Measurements from ENCODE around the gene C3AR1. TPM values are rescaled to one million over a fixed set of nuclear protein-coding genes. Genes with fewer than 3 reads are reported as not detected.
"Not testable (repeated sequence)": the region's sequence is repeated elsewhere in the genome, so short reads cannot be mapped to it uniquely, and the experiment has no call there.

The C3AR1 gene
- total and polyA plus RNA-seq, 8 donors, result 0.93 to 19.0 (median 1.5) TPM

DNA sequence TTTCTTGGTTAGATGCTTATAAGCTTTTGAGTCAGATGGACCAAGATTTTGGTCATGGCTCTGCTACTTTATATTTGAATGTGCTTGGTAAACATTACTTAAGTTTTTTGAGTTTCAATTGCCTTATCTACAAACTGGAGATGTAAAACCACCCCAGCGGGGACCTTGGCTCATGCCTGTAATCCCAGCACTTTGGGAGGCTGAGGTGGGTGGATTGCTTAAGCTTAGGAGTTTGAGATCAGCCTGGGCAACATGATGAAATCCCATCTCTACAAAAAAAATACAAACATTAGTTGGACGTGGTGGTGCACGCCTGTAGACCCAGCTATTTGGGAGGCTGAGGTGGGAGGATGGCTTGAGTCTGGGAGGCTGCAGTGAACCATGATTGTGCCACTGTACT, 27.1 kb upstream of the C3AR1 start:
- DNase-seq (no peak), ATAC-seq (no peak), FAIRE-seq (no peak)
- peaks cover 2 to 73% (median 21%) of the 10 kb centered on the region in 3 donors for H3K36me3 ChIP-seq
- intact Hi-C loops (cut with DNase I), result no loop called here
- H3K4me1 ChIP-seq, result no peaks in the 10 kb centered on the region
- no peaks in the 10 kb centered on the region for H3K9me3 ChIP-seq
- no peak overlapping the region for H3K27ac ChIP-seq
- H3K27me3 ChIP-seq, result no peaks in the 10 kb centered on the region
- H3K4me3 ChIP-seq, result no peak overlapping the region
- TF ChIP-seq, protein P1, sequence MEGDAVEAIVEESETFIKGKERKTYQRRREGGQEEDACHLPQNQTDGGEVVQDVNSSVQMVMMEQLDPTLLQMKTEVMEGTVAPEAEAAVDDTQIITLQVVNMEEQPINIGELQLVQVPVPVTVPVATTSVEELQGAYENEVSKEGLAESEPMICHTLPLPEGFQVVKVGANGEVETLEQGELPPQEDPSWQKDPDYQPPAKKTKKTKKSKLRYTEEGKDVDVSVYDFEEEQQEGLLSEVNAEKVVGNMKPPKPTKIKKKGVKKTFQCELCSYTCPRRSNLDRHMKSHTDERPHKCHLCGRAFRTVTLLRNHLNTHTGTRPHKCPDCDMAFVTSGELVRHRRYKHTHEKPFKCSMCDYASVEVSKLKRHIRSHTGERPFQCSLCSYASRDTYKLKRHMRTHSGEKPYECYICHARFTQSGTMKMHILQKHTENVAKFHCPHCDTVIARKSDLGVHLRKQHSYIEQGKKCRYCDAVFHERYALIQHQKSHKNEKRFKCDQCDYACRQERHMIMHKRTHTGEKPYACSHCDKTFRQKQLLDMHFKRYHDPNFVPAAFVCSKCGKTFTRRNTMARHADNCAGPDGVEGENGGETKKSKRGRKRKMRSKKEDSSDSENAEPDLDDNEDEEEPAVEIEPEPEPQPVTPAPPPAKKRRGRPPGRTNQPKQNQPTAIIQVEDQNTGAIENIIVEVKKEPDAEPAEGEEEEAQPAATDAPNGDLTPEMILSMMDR (IDR thresholded peaks at IDR 0.05), result no peak
- 97 to 98% methylated on average over 3 of the region's 3 CpGs for WGBS, 2 donors

DNA sequence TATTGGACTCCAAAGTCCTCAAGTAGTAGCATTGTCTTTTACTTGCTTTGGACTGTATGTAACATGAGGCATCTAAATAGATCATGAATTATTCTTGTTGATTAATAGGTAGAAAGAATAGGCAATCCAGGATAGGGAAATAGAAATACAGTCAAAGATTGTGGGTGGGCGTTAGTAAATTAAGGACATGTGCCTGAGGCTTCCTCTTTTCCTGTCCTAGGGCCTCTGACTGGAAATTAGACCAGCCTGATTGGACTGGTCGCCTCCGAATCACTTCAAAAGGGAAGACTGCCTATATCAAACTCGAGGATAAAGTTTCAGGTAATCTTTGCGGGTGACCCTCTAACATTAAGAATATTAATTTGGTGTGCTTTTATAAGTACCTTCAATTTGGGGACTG, 23.6 kb upstream of the C3AR1 start:
- intact Hi-C loops (cut with DNase I), result no loop called here
- Histone ChIP-seq H3K4me1 (peaks cover 0 to 16% (median under 1%) of the 10 kb centered on the region in 3 donors), H3K4me3 (no peak overlapping the region), H3K9me3 (no peaks in the 10 kb centered on the region), H3K27me3 (no peaks in the 10 kb centered on the region), H3K27ac (no peak overlapping the region), H3K36me3 (peaks cover 0 to 51% (median 19%) of the 10 kb centered on the region in 3 donors)
- FAIRE-seq (no peak), DNase-seq (no peak), ATAC-seq (no peak)
- TF ChIP-seq, protein P1 (IDR thresholded peaks at IDR 0.05), result no peak
- 86 to 94% methylated on average over 5 of the region's 5 CpGs for WGBS, 2 donors

- FAIRE-seq; H3K27me3 ChIP-seq; H3K9me3 ChIP-seq; ATAC-seq; H3K4me3 ChIP-seq; intact Hi-C loops (cut with DNase I); DNase-seq; H3K27ac ChIP-seq: not testable (repeated sequence)
- peaks cover 0 to 46% (median 18%) of the 10 kb centered on the region in 3 donors for H3K36me3 ChIP-seq
- WGBS, 2 donors, result 89 to 93% methylated on average over 11 of the region's 11 CpGs
- H3K4me1 ChIP-seq, result peaks cover 0 to 19% (median 5%) of the 10 kb centered on the region in 3 donors
Measured at GRCh38 chr12:8089277-8089676, 23.1 kb upstream of the C3AR1 start.

DNA sequence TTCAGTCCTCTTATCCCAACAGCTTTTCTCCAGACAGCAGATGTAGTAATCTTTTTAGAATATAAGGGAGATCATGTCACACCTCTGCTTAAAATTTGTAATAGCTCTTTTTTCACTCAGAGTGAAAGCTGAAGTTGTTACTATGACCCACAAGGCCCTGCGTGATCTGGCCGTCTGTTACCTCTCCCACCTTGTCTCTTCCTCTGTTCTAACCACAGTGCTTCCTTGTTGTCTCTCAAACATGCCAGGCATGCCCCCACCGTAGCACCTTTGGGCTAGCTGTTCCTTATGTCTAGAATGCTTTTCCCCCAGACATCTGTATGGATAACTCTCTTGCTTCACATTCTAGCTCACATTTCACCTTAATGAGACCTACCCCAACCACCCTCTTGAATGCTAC, 22.4 kb upstream of the C3AR1 start:
- DNase-seq (no peak), ATAC-seq (peak in 2 of 4 donors; percentile 15 to 17), FAIRE-seq (no peak)
- Histone ChIP-seq H3K4me1 (peaks cover 0 to 26% (median 8%) of the 10 kb centered on the region in 3 donors), H3K27ac (no peak overlapping the region), H3K4me3 (no peak overlapping the region), H3K36me3 (peaks cover 0 to 39% (median 14%) of the 10 kb centered on the region in 3 donors), H3K27me3 (no peaks in the 10 kb centered on the region), H3K9me3 (no peaks in the 10 kb centered on the region)
- intact Hi-C loops (cut with DNase I), result no loop called here
- TF ChIP-seq, protein P1 (IDR thresholded peaks at IDR 0.05), result no peak
- 47 to 48% methylated on average over 3 of the region's 3 CpGs for WGBS, 2 donors

DNA sequence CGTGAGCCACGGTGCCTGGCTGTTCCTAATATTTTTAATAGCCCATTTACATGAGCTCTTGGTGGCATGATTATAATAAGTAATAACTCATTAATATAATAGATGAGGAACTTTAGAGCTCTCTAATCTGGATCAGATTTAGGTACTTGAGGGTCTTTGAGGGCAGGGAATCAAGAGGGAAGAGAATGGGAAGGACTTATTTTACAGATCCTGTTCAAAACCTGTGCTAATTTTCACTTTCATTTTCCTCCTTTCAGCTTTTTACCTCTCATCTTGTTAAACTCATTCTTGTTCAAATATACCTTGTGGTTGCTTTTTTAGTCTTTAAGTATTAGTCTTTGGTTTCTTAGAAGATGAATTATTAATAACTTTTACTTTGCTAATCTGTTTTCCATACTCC, 21.5 kb upstream of the C3AR1 start:
- no peak overlapping the region for H3K27ac ChIP-seq
- FAIRE-seq, result no peak

GRCh38 chr12:8084351-8084750, 18.2 kb upstream of the C3AR1 start:
- H3K27ac ChIP-seq; intact Hi-C loops (cut with DNase I); H3K4me3 ChIP-seq; H3K9me3 ChIP-seq; H3K36me3 ChIP-seq; H3K27me3 ChIP-seq; ATAC-seq; DNase-seq; FAIRE-seq: not testable (repeated sequence)
- 38 to 43% methylated on average over 3 of the region's 3 CpGs for WGBS, 2 donors
- peaks cover 5 to 44% (median 13%) of the 10 kb centered on the region in 3 donors for H3K4me1 ChIP-seq

More for the DNA sequence above, 21.5 kb upstream of the C3AR1 start:
- DNase-seq (no peak), ATAC-seq (no peak)
- TF ChIP-seq, protein P1 (IDR thresholded peaks at IDR 0.05), result no peak
- 81 to 93% methylated on average over 2 of the region's 2 CpGs for WGBS, 2 donors
- Histone ChIP-seq H3K4me3 (no peak overlapping the region), H3K4me1 (peaks cover 0 to 33% (median 13%) of the 10 kb centered on the region in 3 donors), H3K36me3 (peaks cover 0 to 30% (median 8%) of the 10 kb centered on the region in 3 donors), H3K27me3 (no peaks in the 10 kb centered on the region), H3K9me3 (no peaks in the 10 kb centered on the region)
- intact Hi-C loops (cut with DNase I), result no loop called here

Measured in pancreas (tissue), 10 donors.